PFSK-1 (cell line): ENCODE data around the gene STK10.

Experiments used
- FOXP2 ChIP-seq: optimal IDR thresholded peaks from 2 replicates; pipeline ENCODE3; 2011; ENCODE audit warnings: borderline replicate concordance, control low read depth, inconsistent platforms; ENCODE audit not compliant: insufficient read depth; ENCODE audit errors: extremely low read length, extremely low read depth
- POLR2AphosphoS5 ChIP-seq: IDR thresholded peaks from 2 replicates; pipeline ENCODE4 v1.6.1; 2012; ENCODE audit warnings: low read depth, mild to moderate bottlenecking, control low read depth, low read length, moderate library complexity
- REST ChIP-seq, 2 experiments: IDR thresholded peaks; 2 replicates each; pipeline versions ENCODE4 v1.6.1 to v1.8.0; 2011 to 2012; ENCODE audit warnings: low read depth in 2 of 2, low read length in 2 of 2, control low read depth in 1 of 2, inconsistent platforms in 1 of 2, mild to moderate bottlenecking in 1 of 2, moderate library complexity in 1 of 2; ENCODE audit not compliant: insufficient read depth in 1 of 2
- SIN3A ChIP-seq: IDR thresholded peaks from 2 replicates; pipeline ENCODE4 v1.6.1; 2012; ENCODE audit warnings: mild to moderate bottlenecking, low read length, moderate library complexity, borderline replicate concordance; ENCODE audit not compliant: insufficient read depth
- TAF1 ChIP-seq: IDR thresholded peaks from 2 replicates; pipeline ENCODE4 v1.6.1; 2012; ENCODE audit warnings: low read length, control low read depth, borderline replicate concordance; ENCODE audit not compliant: insufficient read depth

Gene STK10

GRCh38 chr5:172213126-172213525 lies 25.1 kb upstream of the STK10 start:
- no peak for TF ChIP-seq REST (IDR thresholded peaks at IDR 0.05; ENCODE audit: insufficient read depth in 1 of 2, low read depth in 2 of 2, low read length in 2 of 2)
- no peak for TF ChIP-seq POLR2AphosphoS5
- no peak for TF ChIP-seq FOXP2
- no peak for TF ChIP-seq TAF1
- TF ChIP-seq SIN3A, result no peak

- no peak for TF ChIP-seq REST (IDR thresholded peaks at IDR 0.05; ENCODE audit: insufficient read depth in 1 of 2, low read depth in 2 of 2, low read length in 2 of 2)
- TF ChIP-seq FOXP2, result no peak
- TF ChIP-seq SIN3A, result no peak
- TF ChIP-seq POLR2AphosphoS5, result no peak
- no peak for TF ChIP-seq TAF1
These were observed 23.7 kb upstream of the STK10 start for GRCh38 chr5:172211676-172212075.

- no peak for TF ChIP-seq REST (IDR thresholded peaks at IDR 0.05; ENCODE audit: insufficient read depth in 1 of 2, low read depth in 2 of 2, low read length in 2 of 2)
- no peak for TF ChIP-seq TAF1
- no peak for TF ChIP-seq POLR2AphosphoS5
- no peak for TF ChIP-seq FOXP2
- no peak for TF ChIP-seq SIN3A
These were observed 21.7 kb upstream of the STK10 start for GRCh38 chr5:172209714-172210113.

GRCh38 chr5:172207511-172207910 lies 19.5 kb upstream of the STK10 start:
- no peak for TF ChIP-seq TAF1
- no peak for TF ChIP-seq POLR2AphosphoS5
- no peak for TF ChIP-seq SIN3A
- TF ChIP-seq FOXP2, result no peak
- TF ChIP-seq REST (IDR thresholded peaks at IDR 0.05; ENCODE audit: insufficient read depth in 1 of 2, low read depth in 2 of 2, low read length in 2 of 2), result no peak

- TF ChIP-seq FOXP2 (no peak), POLR2AphosphoS5 (no peak), SIN3A (no peak), TAF1 (no peak), REST (IDR thresholded peaks at IDR 0.05; ENCODE audit: insufficient read depth in 1 of 2, low read depth in 2 of 2, low read length in 2 of 2) (no peak)
These were observed 12.5 kb upstream of the STK10 start for GRCh38 chr5:172200476-172200875.
